Measurements from ENCODE around the gene PCGF5. TPM values are rescaled to one million over a fixed set of nuclear protein-coding genes. Genes with fewer than 3 reads are reported as not detected.
A peak's percentile ranks its signal among the peaks of the same experiment; 100 is the strongest.

Gene PCGF5
- total and polyA plus RNA-seq, 9 of the 15 experiments (the other 6 are each of a cell fraction or from before 2014, with no cell fraction given): 10.9 to 40.0 (median 20.3) TPM

- intact Hi-C loops (cut with micrococcal nuclease): no loop called here
- H3K9me3 ChIP-seq (replicated peaks; ENCODE audit: control insufficient read depth, insufficient read depth, low read depth, low read length): no peaks in the 10 kb centered on the region
- FAIRE-seq (no peak), ATAC-seq (no peak; the same call in 2 of the 3 replicates), DNase-seq (ENCODE audit: extremely low read depth in 1 of 4, low spot score in 3 of 4) (no peak)
- H3K4me1 ChIP-seq (replicated peaks in 1 of 2; ENCODE audit: control insufficient read depth in 2 of 2, insufficient read depth in 2 of 2, low read length in 2 of 2): peaks cover 0 to 37% of the 10 kb centered on the region in 2 experiments; a peak in 4 of 5 replicates
- no peak overlapping the region for H2AFZ ChIP-seq (ENCODE audit: low read depth, low read length)
- H3K4me2 ChIP-seq (ENCODE audit: insufficient read depth, low read length): peak overlapping the region; percentile 46
- H3K9ac ChIP-seq (ENCODE audit: insufficient read depth in 1 of 2, low read depth in 2 of 2, low read length in 2 of 2): no peak overlapping the region
- ChIA-PET CTCF (ENCODE audit: low intra/inter-chr PET ratio) (no interaction called here), POLR2A (interaction anchor here (0.6 to 0.8 kb wide), 4 partner anchors 9 to 38 kb away, joined by 3 to 4 read pairs (median 3); no protein-coding TSS in a partner anchor)
- H3K27ac ChIP-seq (ENCODE audit: extremely low read depth, low read depth, low read length): peak overlapping the region; percentile 7; the same call in 1 of the 3 replicates
- whole genome bisulfite sequencing (ENCODE audit: insufficient coverage, low coverage, missing lambda C conversion rate): 39% methylated on average over 5 of the region's 5 CpGs
- BruUV-seq (replicated peaks): no TSS peak
- H4K20me1 ChIP-seq (replicated peaks; ENCODE audit: control insufficient read depth, insufficient read depth, low read length): no peaks in the 10 kb centered on the region; the same call in none of the 2 replicates
- no peak for TF ChIP-seq ZFP30 (CRISPR knock-in tag; IDR thresholded peaks at IDR 0.05; ENCODE audit: borderline replicate concordance)
- TF ChIP-seq ZNF384 (IDR thresholded peaks at IDR 0.05; ENCODE audit: low read depth, low read length): no peak
- no peak for TF ChIP-seq HDAC3 (IDR thresholded peaks at IDR 0.05; ENCODE audit: borderline replicate concordance, partially characterized antibody)
- TF ChIP-seq ZBTB49 (CRISPR knock-in tag; IDR thresholded peaks at IDR 0.05; ENCODE audit: borderline replicate concordance): no peak
- TF ChIP-seq ZBTB26 (CRISPR knock-in tag; IDR thresholded peaks at IDR 0.05): no peak
- TF ChIP-seq FOXJ3 (CRISPR knock-in tag; IDR thresholded peaks at IDR 0.05): no peak
- peaks cover 53% of the 10 kb centered on the region for H3K79me2 ChIP-seq (ENCODE audit: control insufficient read depth, insufficient read depth, low read length)
- H3K27me3 ChIP-seq (ENCODE audit: control insufficient read depth in 2 of 2, insufficient read depth in 2 of 2, low read length in 2 of 2): no peaks in the 10 kb centered on the region
- no peak overlapping the region for H3K4me3 ChIP-seq
- in situ Hi-C loops (cut with MboI): no loop called here
- no peaks in the 10 kb centered on the region for H3K9me1 ChIP-seq (ENCODE audit: control insufficient read depth, insufficient read depth, low read length)
- H3K36me3 ChIP-seq (ENCODE audit: control insufficient read depth, insufficient read depth, low read length): no peaks in the 10 kb centered on the region
Measured at GRCh38 chr10:91200314-91201212, 19.9 kb upstream of the PCGF5 start.
